A673 (cell line): ENCODE data around the gene ZNF354C. TPM values are rescaled to one million over a fixed set of nuclear protein-coding genes. Genes with fewer than 3 reads are reported as not detected.
A peak's percentile ranks its signal among the peaks of the same experiment; 100 is the strongest.

Experiments used
- Bru-seq: library from RNA; stranded (reverse); fragments of 400-500 nt; gene quantifications from one replicate; lab custom pipeline; 2021; lab: Mats Ljungman, UMichigan
- BruChase-seq, 2 experiments: library from RNA; stranded (reverse); fragments of 400-500 nt; gene quantifications; one replicate each; lab custom pipeline; 2021; lab: Mats Ljungman, UMichigan
- BruUV-seq: library from RNA; stranded (reverse); fragments of 400-500 nt; replicated peaks from 2 replicates; lab custom pipeline; 2021; lab: Mats Ljungman, UMichigan
- CTCF ChIA-PET: fragments of 300-600 bp; sonication (Branson Sonifier 250); formaldehyde crosslinking; loops from one replicate; lab custom pipeline; 2022; ENCODE audit warnings: antibody characterized with exemption; lab: Charles Lee
- POLR2A ChIA-PET: fragments of 300-600 bp; sonication (Branson Sonifier 250); formaldehyde crosslinking; loops from one replicate; lab custom pipeline; 2022; ENCODE audit warnings: antibody characterized with exemption; ENCODE audit not compliant: low non-redundant PET; lab: Charles Lee
- DNase-seq: peaks from one replicate; pipeline ENCODE4 v3.0.0-alpha.2; 2015; ENCODE audit warnings: low spot score
- H3K27ac ChIP-seq: fragments of 200-600 bp; sonication (generic); 2 replicates; pipeline ENCODE4 v1.5.1; 2016; ENCODE audit warnings: mixed run types, low read depth, mild to moderate bottlenecking, mixed read lengths, antibody characterized with exemption, low read length; ENCODE audit not compliant: poor library complexity, severe bottlenecking
- H3K27me3 ChIP-seq: fragments of 200-600 bp; sonication (generic); replicated peaks from 2 replicates; pipeline ENCODE4 v1.6.1; 2017; ENCODE audit warnings: mixed run types, low read depth, mild to moderate bottlenecking, mixed read lengths, antibody characterized with exemption, low read length; ENCODE audit not compliant: insufficient read depth, poor library complexity
- H3K36me3 ChIP-seq: fragments of 200-600 bp; sonication (generic); 2 replicates; pipeline ENCODE4 v1.6.1; 2016; ENCODE audit warnings: mixed run types, mild to moderate bottlenecking, mixed read lengths, antibody characterized with exemption, low read length; ENCODE audit not compliant: insufficient read depth, poor library complexity, severe bottlenecking
- H3K4me1 ChIP-seq: fragments of 200-600 bp; sonication (generic); 2 replicates; pipeline ENCODE4 v1.6.1; 2017; ENCODE audit warnings: mixed run types, mild to moderate bottlenecking, mixed read lengths, antibody characterized with exemption, low read length; ENCODE audit not compliant: insufficient read depth, poor library complexity, severe bottlenecking
- H3K4me3 ChIP-seq: fragments of 200-600 bp; sonication (generic); 2 replicates; pipeline ENCODE4 v1.5.1; 2016; ENCODE audit warnings: low read depth, mixed run types, mild to moderate bottlenecking, mixed read lengths, low read length; ENCODE audit not compliant: poor library complexity, severe bottlenecking
- H3K9me3 ChIP-seq: fragments of 200-600 bp; sonication (generic); 2 replicates; pipeline ENCODE4 v1.6.1; 2016; ENCODE audit warnings: mixed run types, low read depth, mild to moderate bottlenecking, mixed read lengths, antibody characterized with exemption, low read length; ENCODE audit not compliant: poor library complexity, severe bottlenecking
- CTCF ChIP-seq: fragments of 300-800, 200-600 bp; sonication (generic); conservative IDR thresholded peaks from 2 replicates; pipeline ENCODE4 v1.5.1; 2017; ENCODE audit warnings: low read depth, mild to moderate bottlenecking, antibody characterized with exemption, low read length, moderate library complexity, mixed read lengths
- EZH2 ChIP-seq: fragments of 200-600 bp; sonication (generic); IDR thresholded peaks from 2 replicates; pipeline ENCODE4 v1.6.1; 2017; ENCODE audit warnings: borderline replicate concordance, low read depth, mild to moderate bottlenecking, mixed read lengths, antibody characterized with exemption, low read length; ENCODE audit not compliant: poor library complexity, severe bottlenecking
- intact Hi-C: fragments of 100-400 bp; cut with micrococcal nuclease; formaldehyde crosslinking; loops from one replicate; pipeline ENCODE4 v1.10.0; 2022; ENCODE audit not compliant: unreplicated experiment
- long read RNA-seq: library from polyadenylated mRNA; stranded (forward); transcript quantifications from one replicate; pipeline ENCODE4 v2.0.0, GENCODE V29; 2022
- total RNA-seq: library from RNA; stranded (reverse); gene quantifications from 2 replicates; pipeline ENCODE4 v1.2.3, GENCODE V29; 2021

The ZNF354C gene
- total RNA-seq, result 7.4 and 7.6 TPM in 2 replicates
- Bru-seq, nascent RNA, result percentile 70 among the genes with signal in this experiment
- BruChase-seq, experiment 1, labeled RNA remaining after a 2-hour chase, result percentile 85 among the genes with signal in this experiment
- percentile 74 among the genes with signal in this experiment for BruChase-seq, experiment 2, labeled RNA remaining after a 6-hour chase
- long read RNA-seq, full-length matches to known transcripts, result 6 of 6 reads
- long read RNA-seq, partial matches to known transcripts, result 0 of 6 reads
- long read RNA-seq, other reads (novel, unspliced or antisense), result 0 of 6 reads

DNA sequence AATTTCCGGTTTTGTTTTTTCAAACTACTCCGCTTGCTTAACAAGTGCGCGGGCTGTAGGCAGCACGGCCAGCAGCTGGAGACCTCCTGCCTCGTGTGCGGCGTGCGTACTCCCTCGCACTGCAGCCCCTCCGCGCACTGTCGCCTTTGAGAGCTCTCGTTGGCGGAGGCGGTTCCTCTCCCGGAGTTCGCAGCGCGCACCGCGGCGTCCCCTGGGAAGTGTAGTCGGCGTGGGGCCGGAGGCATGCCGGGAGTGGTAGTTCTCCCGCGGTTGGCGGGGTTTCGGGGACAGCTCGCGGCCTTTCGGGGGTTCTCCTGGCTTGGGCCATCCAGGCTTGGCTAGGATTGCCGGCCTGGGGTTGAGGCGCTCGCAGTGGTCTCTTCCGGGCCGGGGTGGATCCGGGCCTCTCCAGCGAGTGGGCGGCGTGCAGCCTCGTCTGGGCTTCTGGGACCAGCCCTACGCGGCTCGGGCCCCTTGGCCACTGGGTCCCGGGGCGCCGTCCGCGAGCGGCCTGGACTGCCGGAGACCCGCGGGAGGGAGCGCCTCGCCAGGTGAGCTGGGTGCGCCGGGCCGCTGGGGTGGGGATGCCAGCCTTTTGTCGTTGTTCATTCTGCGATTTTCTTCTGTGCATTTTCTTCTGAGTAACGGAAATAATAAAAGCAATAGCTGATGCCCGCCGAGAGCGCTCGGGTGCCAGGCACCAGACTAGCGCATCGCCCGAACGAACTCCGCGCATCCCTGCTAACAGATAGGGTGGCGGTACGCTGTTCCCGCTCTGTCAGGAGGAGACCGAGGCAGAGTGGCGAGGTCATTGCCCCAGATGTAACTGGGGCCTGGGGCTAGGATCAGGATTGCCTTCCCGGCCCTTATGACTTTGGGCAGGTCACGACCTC lies at the start of gene ZNF354C:
Gene ZNF354C, plus strand, starts transcription at position 258 of the 893 bp plus-strand sequence. CDS start 1,696 bp downstream, outside the sequence.
- intact Hi-C loops, result no loop called here
- ChIA-PET POLR2A (interaction anchor here (0.5 kb wide), 1 partner anchor 278 kb away, joined by 3 read pairs; no protein-coding TSS in a partner anchor), CTCF (no interaction called here)
- Histone ChIP-seq H3K27me3 (no peaks in the 10 kb centered on the region), H3K4me1 (no peaks in the 10 kb centered on the region), H3K9me3 (peaks cover 16% of the 10 kb centered on the region), H3K4me3 (peak within 1 kb of the TSS; percentile 66), H3K36me3 (peaks cover 6% of the 10 kb centered on the region), H3K27ac (peak within 1 kb of the TSS; percentile 79)
- no peak for TF ChIP-seq EZH2
- TF ChIP-seq CTCF, result no peak
- peak; percentile 91 for DNase-seq
- TSS peak; percentile 42 for BruUV-seq

DNA sequence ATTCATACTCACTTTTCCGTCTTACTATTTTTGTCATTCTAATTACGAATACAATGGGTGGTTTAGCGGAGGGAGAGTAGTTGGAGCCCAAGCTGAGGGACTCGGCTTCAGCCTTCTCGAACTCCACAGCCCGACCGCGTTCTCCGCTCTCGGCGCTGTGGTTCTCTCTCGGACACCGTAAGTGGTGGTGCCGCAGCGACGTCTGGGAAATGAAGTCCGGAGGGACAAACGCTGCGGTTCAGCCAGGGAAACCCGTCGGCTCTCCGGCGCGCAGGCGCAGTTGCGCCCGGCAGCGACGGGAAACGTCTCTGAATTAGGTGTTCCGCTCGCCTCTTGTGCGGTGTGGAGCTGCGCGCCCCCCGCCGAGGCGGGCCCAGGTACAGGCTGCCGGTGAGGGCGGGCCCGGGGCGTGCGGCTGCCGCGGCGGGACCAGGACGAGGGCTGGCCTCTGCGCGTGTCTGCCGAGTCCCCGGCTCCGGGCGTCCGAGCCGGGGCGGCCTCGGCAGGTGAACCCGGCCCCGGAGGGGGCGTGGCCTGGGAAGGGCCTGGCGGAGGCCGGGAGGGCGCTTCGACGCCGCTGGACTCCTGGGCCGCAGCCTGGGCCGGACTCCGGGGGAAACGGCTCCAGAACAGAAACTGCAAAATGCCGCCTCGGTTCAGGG lies 36.5 kb upstream of the ZNF354C start, which contains the start of gene ZNF879:
Gene ZNF879, plus strand, starts transcription at position 277 of the 662 bp plus-strand sequence. CDS start 1,201 bp downstream, outside the sequence.
- POLR2A ChIA-PET, result no interaction called here
- H3K9me3 ChIP-seq, result peaks cover 9% of the 10 kb centered on the region
- BruUV-seq, result no TSS peak
- no peaks in the 10 kb centered on the region for H3K27me3 ChIP-seq
- H3K36me3 ChIP-seq, result peaks cover under 1% of the 10 kb centered on the region
- peak within 1 kb of the TSS; percentile 45 for H3K27ac ChIP-seq
- H3K4me1 ChIP-seq, result no peaks in the 10 kb centered on the region
- CTCF ChIA-PET, result no interaction called here
- TF ChIP-seq CTCF (no peak), EZH2 (no peak)
- peak; percentile 94 for DNase-seq
- intact Hi-C loops, result no loop called here
- H3K4me3 ChIP-seq, result peak within 1 kb of the TSS; percentile 76

DNA sequence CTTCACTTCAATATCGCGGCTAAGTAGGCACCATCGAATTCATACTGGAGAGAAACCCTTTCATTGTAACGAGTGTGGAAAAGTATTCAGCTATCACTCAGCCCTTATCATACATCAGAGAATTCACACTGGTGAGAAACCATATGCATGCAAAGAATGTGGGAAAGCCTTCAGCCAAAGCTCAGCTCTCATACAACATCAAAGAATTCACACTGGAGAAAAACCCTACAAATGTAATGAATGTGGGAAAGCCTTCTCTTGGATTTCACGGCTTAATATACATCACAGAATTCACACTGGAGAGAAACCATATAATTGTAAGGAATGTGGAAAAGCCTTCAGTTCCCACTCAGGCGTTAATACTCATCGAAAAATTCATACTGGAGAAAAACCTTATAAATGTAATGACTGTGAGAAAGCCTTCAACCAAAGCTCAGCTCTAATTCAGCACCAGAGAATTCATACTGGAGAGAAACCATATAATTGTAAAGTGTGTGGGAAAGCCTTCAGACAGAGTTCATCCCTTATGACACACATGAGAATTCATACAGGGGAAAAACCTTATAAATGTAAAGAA lies 27.1 kb upstream of the ZNF354C start:
- no peak for DNase-seq
- Histone ChIP-seq H3K27ac (no peak overlapping the region), H3K4me3 (no peak overlapping the region), H3K9me3 (peaks cover 78% of the 10 kb centered on the region), H3K27me3 (no peaks in the 10 kb centered on the region), H3K4me1 (no peaks in the 10 kb centered on the region), H3K36me3 (peaks cover 14% of the 10 kb centered on the region)
- TF ChIP-seq CTCF (no peak), EZH2 (no peak)
- intact Hi-C loops, result no loop called here
- no TSS peak for BruUV-seq
- ChIA-PET POLR2A (no interaction called here), CTCF (no interaction called here)
